HL-60 (cell line): ENCODE results near the gene AFDN.

Experiments
- DNase-seq, 2 experiments: peaks; one replicate each; pipeline ENCODE4 v3.0.0-alpha.2; 2010 to 2020; ENCODE audit warnings: low read depth in 1 of 2, low spot score in 1 of 2
- H3K27ac ChIP-seq: fragments of 250-450 bp; sonication (Bioruptor Pico); replicated peaks from 2 replicates; pipeline ENCODE4 v1.5.1; 2020; ENCODE audit warnings: mild to moderate bottlenecking, moderate library complexity
- H3K27me3 ChIP-seq: fragments of 250-450 bp; sonication (Bioruptor Pico); 2 replicates; pipeline ENCODE4 v1.5.1; 2021; ENCODE audit warnings: mild to moderate bottlenecking, moderate library complexity; ENCODE audit not compliant: insufficient read depth, poor library complexity, severe bottlenecking
- H3K4me3 ChIP-seq: replicated peaks from 2 replicates; pipeline ENCODE4 v1.5.1; 2011; ENCODE audit warnings: mild to moderate bottlenecking, control low read depth, low read length; ENCODE audit not compliant: insufficient read depth
- GABPA ChIP-seq: IDR thresholded peaks from 2 replicates; pipeline ENCODE4 v1.6.1; 2012; ENCODE audit warnings: low read depth
- POLR2AphosphoS5 ChIP-seq: IDR thresholded peaks from 2 replicates; pipeline ENCODE4 v1.6.1; 2012; ENCODE audit warnings: low read depth
- SPI1 ChIP-seq: IDR thresholded peaks from 2 replicates; pipeline ENCODE4 v1.6.1; 2012; ENCODE audit warnings: low read depth, mild to moderate bottlenecking, borderline replicate concordance
- TF ChIP-seq, protein P1 (sequence below): IDR thresholded peaks from one replicate; pipeline ENCODE4 v1.5.1; 2011; ENCODE audit warnings: low read length, control low read depth, inconsistent platforms; ENCODE audit not compliant: insufficient read depth
- TF ChIP-seq, protein P2 (sequence below): IDR thresholded peaks from 2 replicates; pipeline ENCODE4 v1.6.1; 2012; ENCODE audit warnings: low read depth; ENCODE audit not compliant: insufficient replicate concordance

AFDN gene

DNA sequence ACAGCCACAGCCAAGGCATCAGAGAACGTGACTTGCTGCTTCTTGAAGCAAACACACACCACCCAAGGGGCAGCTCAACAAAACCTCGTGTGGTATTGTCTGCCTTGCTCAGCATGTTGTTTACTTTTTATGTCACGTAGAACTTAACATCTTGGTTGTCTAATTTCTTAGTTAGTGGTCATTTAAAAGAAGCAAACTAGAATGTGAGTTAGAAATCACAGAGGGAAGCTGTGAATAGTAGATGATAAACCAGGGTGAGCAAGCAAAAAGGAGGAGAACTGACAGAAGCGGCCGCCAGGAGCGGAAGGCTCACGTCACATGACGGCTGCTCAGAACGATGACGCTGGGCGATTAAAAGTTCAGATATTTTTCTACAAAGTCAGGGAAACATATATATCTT lies 119.3 kb downstream of the AFDN start:
- H3K27ac ChIP-seq = no peak overlapping the region
- no peak for TF ChIP-seq GABPA
- H3K27me3 ChIP-seq = no peaks in the 10 kb centered on the region
- DNase-seq = no peak
- H3K4me3 ChIP-seq = no peak overlapping the region

DNA sequence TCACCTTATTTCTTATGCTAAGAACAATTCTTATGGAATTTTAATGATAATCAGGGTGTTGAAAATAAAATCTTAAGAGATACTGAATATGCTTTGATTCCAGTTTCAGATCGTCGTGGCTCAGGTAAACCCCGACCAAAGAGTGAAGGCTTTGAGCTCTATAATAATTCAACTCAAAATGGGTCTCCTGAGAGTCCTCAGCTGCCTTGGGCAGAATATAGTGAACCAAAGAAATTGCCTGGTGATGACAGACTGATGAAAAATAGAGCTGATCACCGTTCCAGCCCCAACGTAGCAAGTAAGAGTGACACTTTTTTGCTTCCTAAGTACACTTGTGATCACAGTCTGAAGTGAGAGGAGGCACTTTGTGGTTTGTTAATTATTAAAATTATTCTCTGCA lies 119.9 kb downstream of the AFDN start:
- DNase-seq = no peak
- no peak for TF ChIP-seq GABPA
- no peak for TF ChIP-seq POLR2AphosphoS5
- TF ChIP-seq, protein P1, sequence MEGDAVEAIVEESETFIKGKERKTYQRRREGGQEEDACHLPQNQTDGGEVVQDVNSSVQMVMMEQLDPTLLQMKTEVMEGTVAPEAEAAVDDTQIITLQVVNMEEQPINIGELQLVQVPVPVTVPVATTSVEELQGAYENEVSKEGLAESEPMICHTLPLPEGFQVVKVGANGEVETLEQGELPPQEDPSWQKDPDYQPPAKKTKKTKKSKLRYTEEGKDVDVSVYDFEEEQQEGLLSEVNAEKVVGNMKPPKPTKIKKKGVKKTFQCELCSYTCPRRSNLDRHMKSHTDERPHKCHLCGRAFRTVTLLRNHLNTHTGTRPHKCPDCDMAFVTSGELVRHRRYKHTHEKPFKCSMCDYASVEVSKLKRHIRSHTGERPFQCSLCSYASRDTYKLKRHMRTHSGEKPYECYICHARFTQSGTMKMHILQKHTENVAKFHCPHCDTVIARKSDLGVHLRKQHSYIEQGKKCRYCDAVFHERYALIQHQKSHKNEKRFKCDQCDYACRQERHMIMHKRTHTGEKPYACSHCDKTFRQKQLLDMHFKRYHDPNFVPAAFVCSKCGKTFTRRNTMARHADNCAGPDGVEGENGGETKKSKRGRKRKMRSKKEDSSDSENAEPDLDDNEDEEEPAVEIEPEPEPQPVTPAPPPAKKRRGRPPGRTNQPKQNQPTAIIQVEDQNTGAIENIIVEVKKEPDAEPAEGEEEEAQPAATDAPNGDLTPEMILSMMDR = no peak
- no peak for TF ChIP-seq SPI1
- TF ChIP-seq, protein P2, sequence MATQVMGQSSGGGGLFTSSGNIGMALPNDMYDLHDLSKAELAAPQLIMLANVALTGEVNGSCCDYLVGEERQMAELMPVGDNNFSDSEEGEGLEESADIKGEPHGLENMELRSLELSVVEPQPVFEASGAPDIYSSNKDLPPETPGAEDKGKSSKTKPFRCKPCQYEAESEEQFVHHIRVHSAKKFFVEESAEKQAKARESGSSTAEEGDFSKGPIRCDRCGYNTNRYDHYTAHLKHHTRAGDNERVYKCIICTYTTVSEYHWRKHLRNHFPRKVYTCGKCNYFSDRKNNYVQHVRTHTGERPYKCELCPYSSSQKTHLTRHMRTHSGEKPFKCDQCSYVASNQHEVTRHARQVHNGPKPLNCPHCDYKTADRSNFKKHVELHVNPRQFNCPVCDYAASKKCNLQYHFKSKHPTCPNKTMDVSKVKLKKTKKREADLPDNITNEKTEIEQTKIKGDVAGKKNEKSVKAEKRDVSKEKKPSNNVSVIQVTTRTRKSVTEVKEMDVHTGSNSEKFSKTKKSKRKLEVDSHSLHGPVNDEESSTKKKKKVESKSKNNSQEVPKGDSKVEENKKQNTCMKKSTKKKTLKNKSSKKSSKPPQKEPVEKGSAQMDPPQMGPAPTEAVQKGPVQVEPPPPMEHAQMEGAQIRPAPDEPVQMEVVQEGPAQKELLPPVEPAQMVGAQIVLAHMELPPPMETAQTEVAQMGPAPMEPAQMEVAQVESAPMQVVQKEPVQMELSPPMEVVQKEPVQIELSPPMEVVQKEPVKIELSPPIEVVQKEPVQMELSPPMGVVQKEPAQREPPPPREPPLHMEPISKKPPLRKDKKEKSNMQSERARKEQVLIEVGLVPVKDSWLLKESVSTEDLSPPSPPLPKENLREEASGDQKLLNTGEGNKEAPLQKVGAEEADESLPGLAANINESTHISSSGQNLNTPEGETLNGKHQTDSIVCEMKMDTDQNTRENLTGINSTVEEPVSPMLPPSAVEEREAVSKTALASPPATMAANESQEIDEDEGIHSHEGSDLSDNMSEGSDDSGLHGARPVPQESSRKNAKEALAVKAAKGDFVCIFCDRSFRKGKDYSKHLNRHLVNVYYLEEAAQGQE = no peak
- Histone ChIP-seq H3K4me3 (no peak overlapping the region), H3K27me3 (no peaks in the 10 kb centered on the region), H3K27ac (no peak overlapping the region)

DNA sequence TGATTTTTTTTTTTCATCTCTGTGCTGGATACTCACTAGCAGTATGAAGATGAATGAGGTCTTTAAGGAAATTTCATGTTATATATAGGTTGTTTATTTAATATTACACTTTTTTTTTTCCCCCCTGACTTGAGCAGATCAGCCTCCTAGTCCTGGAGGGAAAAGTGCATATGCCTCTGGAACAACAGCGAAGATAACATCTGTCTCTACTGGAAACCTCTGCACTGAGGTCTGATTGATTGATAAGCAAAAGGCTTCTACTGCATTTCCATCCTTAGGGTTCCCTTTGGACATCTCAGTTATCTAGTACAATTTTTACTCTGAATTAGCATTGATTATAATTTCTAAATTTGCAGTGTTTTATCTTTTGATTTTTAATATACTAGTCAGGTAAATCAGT lies 121.0 kb downstream of the AFDN start:
- no peak overlapping the region for H3K27ac ChIP-seq
- TF ChIP-seq, protein P1 = no peak
- TF ChIP-seq POLR2AphosphoS5 (no peak), SPI1 (no peak), GABPA (no peak)
- TF ChIP-seq, protein P2 = no peak
- no peak for DNase-seq
- H3K4me3 ChIP-seq = no peak overlapping the region
- H3K27me3 ChIP-seq = no peaks in the 10 kb centered on the region

DNA sequence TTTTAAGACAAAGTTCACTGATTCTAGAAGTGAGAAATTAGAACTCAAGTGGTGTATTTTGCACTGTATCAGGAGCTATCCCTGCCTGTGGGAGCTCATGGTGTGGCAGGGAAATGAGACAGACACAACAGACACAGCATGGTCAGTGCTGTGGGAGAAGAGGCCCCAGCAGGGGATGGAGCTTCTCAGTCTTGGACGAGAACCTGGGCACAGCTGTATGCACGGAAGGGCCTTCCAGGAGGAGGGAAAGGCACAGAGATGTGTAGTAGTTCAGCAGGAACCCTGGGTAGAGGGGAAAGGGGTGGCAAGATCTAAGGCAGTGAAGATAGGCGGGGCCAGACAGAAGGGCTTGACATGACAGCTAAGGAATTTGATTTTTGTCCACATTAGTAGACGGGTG lies 122.0 kb downstream of the AFDN start:
- H3K27me3 ChIP-seq = no peaks in the 10 kb centered on the region
- no peak overlapping the region for H3K4me3 ChIP-seq
- no peak overlapping the region for H3K27ac ChIP-seq

More for the DNA sequence above, 122.0 kb downstream of the AFDN start:
- DNase-seq = no peak
- TF ChIP-seq GABPA (no peak), POLR2AphosphoS5 (no peak), SPI1 (no peak)
- TF ChIP-seq, protein P1 = no peak
- TF ChIP-seq, protein P2 = no peak
